DOHH2 (cell line): ENCODE results near the gene SREBF2.
"Not testable (repeated sequence)": the region's sequence is repeated elsewhere in the genome, so short reads cannot be mapped to it uniquely, and the experiment has no call there.

Source experiments
- H3F3A ChIP-seq: fragments of 200-600 bp; sonication (generic), shearing (Covaris generic); 2 replicates; pipeline ENCODE4 v1.6.0; 2016; ENCODE audit warnings: antibody characterized with exemption, mild to moderate bottlenecking; ENCODE audit not compliant: control insufficient read depth, insufficient read depth
- H3K27ac ChIP-seq: fragments of 200-600 bp; sonication (generic); 2 replicates; pipeline ENCODE4 v1.5.1; 2014; ENCODE audit warnings: low read depth, mild to moderate bottlenecking, low read length, moderate library complexity
- H3K27me3 ChIP-seq: fragments of 200-600 bp; sonication (generic); 2 replicates; pipeline ENCODE4 v1.6.1; 2014; ENCODE audit warnings: mild to moderate bottlenecking, low read length, mixed read lengths; ENCODE audit not compliant: control insufficient read depth
- H3K36me3 ChIP-seq: fragments of 200-600 bp; sonication (generic); 2 replicates; pipeline ENCODE4 v1.6.1; 2014; ENCODE audit warnings: mild to moderate bottlenecking, low read length, moderate library complexity, mixed read lengths; ENCODE audit not compliant: control insufficient read depth
- H3K4me1 ChIP-seq: fragments of 200-600 bp; sonication (generic); 2 replicates; pipeline ENCODE4 v1.6.1; 2014; ENCODE audit warnings: mild to moderate bottlenecking, low read length, mixed read lengths; ENCODE audit not compliant: control insufficient read depth
- H3K4me2 ChIP-seq: fragments of 200-600 bp; sonication (generic); 2 replicates; pipeline ENCODE4 v1.6.0; 2014; ENCODE audit warnings: mild to moderate bottlenecking, low read length, moderate library complexity
- H3K4me3 ChIP-seq: fragments of 200-600 bp; sonication (generic); 2 replicates; pipeline ENCODE4 v1.5.1; 2014; ENCODE audit warnings: mild to moderate bottlenecking, low read length, mixed read lengths
- H3K79me2 ChIP-seq: fragments of 200-600 bp; sonication (generic); 2 replicates; pipeline ENCODE4 v1.6.1; 2014; ENCODE audit warnings: mild to moderate bottlenecking, low read length, mixed read lengths; ENCODE audit not compliant: control insufficient read depth
- H3K9me2 ChIP-seq: fragments of 200-600 bp; sonication (generic); replicated peaks from 2 replicates; pipeline ENCODE4 v1.6.1; 2014; ENCODE audit warnings: mild to moderate bottlenecking, low read length, mixed read lengths; ENCODE audit not compliant: control insufficient read depth
- H3K9me3 ChIP-seq: fragments of 200-600 bp; sonication (generic); 2 replicates; pipeline ENCODE4 v1.6.1; 2014; ENCODE audit warnings: antibody characterized with exemption, low read length, mixed read lengths; ENCODE audit not compliant: control insufficient read depth, insufficient read depth
- H4K20me1 ChIP-seq: fragments of 200-600 bp; sonication (generic); 2 replicates; pipeline ENCODE4 v1.6.0; 2014; ENCODE audit warnings: low read depth, mild to moderate bottlenecking, antibody characterized with exemption, low read length, moderate library complexity; ENCODE audit not compliant: control insufficient read depth, insufficient read depth
- EZH2phosphoT487 ChIP-seq: fragments of 200-600 bp; sonication (generic); IDR thresholded peaks from 2 replicates; pipeline ENCODE4 v1.6.1; 2017; ENCODE audit warnings: borderline replicate concordance, mild to moderate bottlenecking, antibody characterized with exemption, low read length, moderate library complexity, mixed read lengths
- TF ChIP-seq, protein P1 (sequence below): fragments of 200-600 bp; sonication (generic); IDR thresholded peaks from one replicate; pipeline ENCODE4 v1.5.1; 2014; ENCODE audit warnings: antibody characterized with exemption, mild to moderate bottlenecking, low read depth, low read length; ENCODE audit not compliant: poor library complexity, severe bottlenecking

SREBF2 gene

DNA sequence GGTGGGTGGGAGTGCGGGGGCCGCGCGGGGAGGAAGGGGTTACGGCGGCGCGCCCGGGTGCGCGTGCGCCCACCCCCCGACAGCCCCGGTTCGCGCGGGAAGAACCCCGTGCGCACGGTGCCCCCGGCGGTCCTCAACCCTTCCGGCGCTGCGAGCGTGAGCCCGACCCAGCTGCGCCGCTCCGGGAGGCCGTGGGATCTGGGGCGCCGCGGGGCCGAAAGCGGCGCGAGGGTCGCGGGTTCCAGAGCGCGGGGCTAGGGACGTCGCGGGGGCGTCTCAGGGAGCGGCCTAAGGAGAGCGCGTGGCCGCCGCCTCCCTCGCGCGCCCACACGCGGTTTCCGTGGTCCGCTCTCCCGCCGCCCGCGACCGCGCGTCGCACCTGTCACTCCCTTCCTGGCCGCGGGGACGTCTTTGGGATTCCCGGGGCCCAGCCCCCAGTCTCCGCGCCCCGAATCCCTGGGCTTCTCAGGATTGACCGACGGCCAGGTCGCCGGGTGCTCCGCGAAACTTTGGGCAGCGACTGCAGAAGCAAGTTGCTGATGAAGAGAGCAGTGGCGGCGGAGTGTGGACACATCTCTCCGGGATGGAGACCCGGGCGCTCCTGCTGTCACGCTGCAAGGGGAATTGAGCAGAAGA, 582 bp downstream of the SREBF2 start:
- Histone ChIP-seq H3K9me3 (peaks cover 5% of the 10 kb centered on the region; the same call in 1 of the 2 replicates), H3K4me2 (peak overlapping the region; percentile 94), H3K27me3 (no peaks in the 10 kb centered on the region), H3K36me3 (peaks cover 60% of the 10 kb centered on the region), H3F3A (peaks cover 21% of the 10 kb centered on the region), H3K4me3 (peak overlapping the region; percentile 84), H3K4me1 (peaks cover 61% of the 10 kb centered on the region), H3K27ac (peak overlapping the region; percentile 88), H4K20me1 (peaks cover 23% of the 10 kb centered on the region), H3K79me2 (peaks cover 66% of the 10 kb centered on the region), H3K9me2 (no peaks in the 10 kb centered on the region)
- TF ChIP-seq, protein P1, sequence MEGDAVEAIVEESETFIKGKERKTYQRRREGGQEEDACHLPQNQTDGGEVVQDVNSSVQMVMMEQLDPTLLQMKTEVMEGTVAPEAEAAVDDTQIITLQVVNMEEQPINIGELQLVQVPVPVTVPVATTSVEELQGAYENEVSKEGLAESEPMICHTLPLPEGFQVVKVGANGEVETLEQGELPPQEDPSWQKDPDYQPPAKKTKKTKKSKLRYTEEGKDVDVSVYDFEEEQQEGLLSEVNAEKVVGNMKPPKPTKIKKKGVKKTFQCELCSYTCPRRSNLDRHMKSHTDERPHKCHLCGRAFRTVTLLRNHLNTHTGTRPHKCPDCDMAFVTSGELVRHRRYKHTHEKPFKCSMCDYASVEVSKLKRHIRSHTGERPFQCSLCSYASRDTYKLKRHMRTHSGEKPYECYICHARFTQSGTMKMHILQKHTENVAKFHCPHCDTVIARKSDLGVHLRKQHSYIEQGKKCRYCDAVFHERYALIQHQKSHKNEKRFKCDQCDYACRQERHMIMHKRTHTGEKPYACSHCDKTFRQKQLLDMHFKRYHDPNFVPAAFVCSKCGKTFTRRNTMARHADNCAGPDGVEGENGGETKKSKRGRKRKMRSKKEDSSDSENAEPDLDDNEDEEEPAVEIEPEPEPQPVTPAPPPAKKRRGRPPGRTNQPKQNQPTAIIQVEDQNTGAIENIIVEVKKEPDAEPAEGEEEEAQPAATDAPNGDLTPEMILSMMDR: no peak
- no peak for TF ChIP-seq EZH2phosphoT487

DNA sequence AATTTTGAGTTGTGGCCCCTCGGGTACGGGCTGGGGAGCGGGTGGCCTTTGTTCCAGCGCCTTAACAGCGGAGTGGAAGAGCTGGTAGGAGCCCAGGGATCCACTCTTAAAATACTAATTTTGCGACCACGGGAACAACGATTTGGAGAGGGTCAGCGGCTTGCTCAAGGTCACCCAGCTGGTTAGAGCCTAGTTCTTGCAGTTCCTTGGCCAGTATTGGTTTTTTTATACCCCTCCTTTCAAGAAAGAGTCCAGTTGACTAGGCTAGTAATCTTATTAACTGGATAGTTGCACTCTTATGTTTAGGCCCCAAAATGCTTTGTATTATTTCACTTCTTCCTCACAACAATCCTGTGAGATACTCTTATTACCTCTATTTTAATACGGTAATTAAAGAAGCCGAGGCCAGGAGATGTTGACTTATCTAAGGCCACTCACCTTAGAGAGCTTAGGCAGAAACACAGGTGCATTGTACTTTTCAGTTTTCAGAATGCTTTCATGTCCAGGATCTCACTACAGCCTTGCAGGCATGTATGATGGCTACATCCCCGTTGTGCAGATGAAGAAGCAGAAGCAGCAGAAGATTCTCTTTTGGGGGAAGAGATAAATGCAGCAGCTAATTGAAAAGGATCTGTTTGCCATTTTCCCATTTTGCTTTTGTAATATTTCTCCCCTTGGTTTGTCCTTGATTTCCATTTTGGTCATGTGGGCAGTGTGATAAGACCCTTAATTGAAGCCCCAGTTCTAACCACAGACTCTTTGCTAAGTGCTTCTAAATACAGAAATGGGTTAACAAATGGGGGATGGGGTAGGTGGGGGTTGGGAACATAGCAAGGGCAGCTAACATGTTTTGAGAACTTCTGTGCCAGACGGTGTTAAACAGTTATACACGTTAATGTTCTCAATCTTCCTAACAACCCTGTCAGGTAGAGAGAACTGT, 1.4 kb downstream of the SREBF2 start:
- Histone ChIP-seq H3K4me2 (peak overlapping the region; percentile 94), H3K36me3 (peaks cover 68% of the 10 kb centered on the region), H3K79me2 (peaks cover 74% of the 10 kb centered on the region), H3K27ac (peak overlapping the region; percentile 88), H3K9me2 (no peaks in the 10 kb centered on the region), H3K9me3 (peaks cover 5% of the 10 kb centered on the region; the same call in 1 of the 2 replicates), H3K4me1 (peaks cover 69% of the 10 kb centered on the region), H3K4me3 (peak overlapping the region; percentile 84), H4K20me1 (peaks cover 23% of the 10 kb centered on the region), H3F3A (peaks cover 19% of the 10 kb centered on the region), H3K27me3 (no peaks in the 10 kb centered on the region)
- TF ChIP-seq, protein P1: no peak
- no peak for TF ChIP-seq EZH2phosphoT487

DNA sequence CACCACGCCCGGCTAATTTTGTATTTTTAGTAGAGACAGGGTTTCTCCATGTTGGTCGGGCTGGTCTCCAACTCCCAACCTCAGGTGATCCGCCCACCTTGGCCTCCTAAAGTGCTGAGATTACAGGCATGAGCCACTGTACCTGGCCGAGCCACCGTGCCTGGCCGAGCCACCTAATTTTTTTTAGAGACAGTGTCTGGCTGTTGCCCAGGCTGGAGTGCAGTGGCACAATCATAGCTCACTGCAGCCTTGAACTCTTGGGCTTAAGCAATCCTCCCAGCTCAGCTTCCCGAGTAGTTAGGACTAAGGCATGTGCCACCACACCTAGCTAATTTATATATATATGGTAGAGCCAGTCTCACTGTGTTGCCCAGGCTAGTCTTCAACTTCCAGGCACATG, 2.6 kb downstream of the SREBF2 start:
- not testable (repeated sequence) for H3K9me3 ChIP-seq, H3K9me2 ChIP-seq, H3K27me3 ChIP-seq
- Histone ChIP-seq H3K36me3 (peaks cover 79% of the 10 kb centered on the region), H3F3A (peaks cover 15% of the 10 kb centered on the region), H3K79me2 (peaks cover 86% of the 10 kb centered on the region), H3K4me1 (peaks cover 74% of the 10 kb centered on the region), H4K20me1 (peaks cover 23% of the 10 kb centered on the region), H3K27ac (peak overlapping the region; percentile 32), H3K4me3 (peak overlapping the region; percentile 17), H3K4me2 (peak overlapping the region; percentile 40)
